Middle frontal gyrus (tissue), 1 donor: ENCODE data around the gene DEF6.
"Not testable (repeated sequence)": the region's sequence is repeated elsewhere in the genome, so short reads cannot be mapped to it uniquely, and the experiment has no call there.

Experiments
- DNase-seq: peaks from one replicate; pipeline ENCODE4 v3.0.0-alpha.2; 2015; ENCODE audit warnings: low spot score; ENCODE audit errors: extremely low spot score

The DEF6 gene

DNA sequence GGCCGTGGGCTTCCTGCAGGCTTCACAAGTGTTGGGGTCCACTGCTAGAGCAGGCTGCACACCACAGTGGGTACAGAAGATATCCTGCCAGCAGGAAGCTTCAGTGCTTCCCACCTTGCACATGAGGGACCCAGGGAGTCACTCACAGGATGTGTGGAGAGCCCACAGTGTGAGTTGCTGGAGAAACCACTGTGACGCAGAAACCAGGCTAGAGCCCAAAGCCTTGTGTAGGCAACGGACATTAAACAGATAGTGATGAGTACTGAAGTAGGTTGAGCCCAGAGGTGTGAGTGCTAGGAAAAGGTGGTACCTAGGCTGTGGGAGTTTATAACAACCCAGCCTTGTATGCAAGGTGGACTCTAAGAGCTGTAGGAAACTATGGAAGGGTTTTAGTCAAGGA lies 18.9 kb upstream of the DEF6 start:
- DNase-seq = no peak

DNA sequence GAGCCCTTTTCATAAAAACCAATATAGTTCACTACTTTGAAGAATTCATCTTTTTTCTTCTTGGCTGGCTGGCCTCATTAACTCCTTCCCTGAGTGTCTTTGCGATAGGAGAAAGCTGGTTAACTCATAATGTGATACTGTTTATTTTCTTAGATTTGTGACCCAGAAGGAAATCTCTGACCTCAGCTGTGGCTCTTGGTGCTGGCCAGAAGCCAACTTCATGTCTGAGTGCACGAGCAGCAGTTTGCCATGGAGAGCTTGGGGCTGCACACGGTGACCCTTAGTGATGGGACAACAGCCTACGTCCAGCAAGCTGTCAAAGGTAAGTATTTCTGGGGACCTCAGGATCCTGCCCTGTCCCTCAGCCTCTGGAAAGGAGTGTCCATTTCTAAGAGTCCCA lies 16.7 kb upstream of the DEF6 start:
- DNase-seq = no peak

DNA sequence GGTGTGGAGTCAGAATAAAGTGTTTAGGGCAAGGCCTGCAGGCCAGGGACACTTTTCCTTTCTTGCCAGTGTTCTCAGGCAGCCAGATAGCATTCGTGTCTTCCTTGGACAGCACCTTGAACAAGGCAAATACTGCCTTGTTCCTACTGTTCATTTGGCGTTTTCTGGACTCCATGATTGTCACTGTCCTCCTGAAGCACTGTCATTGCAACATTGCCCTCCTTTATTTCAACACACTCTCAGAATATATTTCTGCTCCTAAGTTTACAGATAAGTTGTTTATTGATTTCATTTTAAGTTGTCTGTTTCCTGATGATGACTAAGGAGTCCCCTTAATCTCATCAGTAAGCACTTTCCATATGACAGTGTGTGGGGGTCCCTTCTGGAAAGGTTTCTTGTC lies 15.1 kb upstream of the DEF6 start:
- no peak for DNase-seq

DNA sequence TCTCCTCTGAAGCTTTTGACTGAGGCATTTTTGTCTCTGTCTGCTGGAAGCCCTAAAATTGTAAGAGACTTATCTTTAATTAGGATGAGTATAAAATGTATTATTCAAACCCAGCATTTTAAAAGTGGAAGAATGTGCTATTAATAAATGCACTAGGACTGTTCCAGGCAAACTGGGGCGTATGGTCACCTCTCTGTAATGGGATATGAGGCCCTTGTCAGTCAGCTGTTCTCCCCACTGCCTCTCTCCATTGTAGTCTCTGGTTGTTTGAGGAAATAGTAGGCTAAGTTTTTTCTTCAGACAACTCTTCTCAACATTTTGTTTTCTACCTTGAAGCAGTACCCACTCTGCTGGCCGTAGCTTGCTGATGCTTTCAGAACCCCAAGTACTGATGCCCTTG lies 14.3 kb upstream of the DEF6 start:
- DNase-seq = no peak

DNA sequence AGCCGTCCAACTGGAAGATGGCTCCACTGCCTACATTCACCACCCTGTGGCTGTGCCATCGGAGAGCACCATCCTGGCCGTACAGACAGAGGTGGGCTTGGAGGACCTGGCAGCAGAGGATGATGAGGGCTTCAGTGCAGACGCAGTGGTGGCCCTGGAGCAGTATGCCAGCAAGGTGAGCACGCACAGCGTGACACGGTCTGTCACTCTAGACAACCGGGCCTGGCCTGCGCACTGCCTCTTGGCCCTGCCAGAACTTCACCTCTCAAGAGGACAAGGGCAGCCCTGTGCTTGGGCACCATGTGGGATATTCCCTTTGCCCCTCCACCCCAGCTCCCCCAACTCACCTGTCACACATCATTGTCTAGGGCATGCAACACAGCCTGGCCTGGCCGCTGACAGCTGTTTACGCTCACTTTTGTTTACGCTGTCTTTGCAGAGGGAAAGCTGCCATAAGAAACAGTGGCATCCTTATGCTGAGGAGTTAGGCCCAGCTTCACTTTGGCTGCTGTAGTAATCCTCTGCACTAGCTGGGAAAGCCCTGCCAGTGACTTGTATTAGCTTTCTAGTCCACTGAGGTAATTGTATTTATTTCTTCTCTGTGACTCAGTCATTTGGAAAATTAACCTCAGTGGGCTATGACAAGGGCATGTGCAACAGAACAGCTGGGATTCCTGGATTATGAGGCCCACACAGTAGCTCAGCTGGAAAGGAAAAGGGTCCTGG lies 9.8 kb upstream of the DEF6 start:
- no peak for DNase-seq

DNA sequence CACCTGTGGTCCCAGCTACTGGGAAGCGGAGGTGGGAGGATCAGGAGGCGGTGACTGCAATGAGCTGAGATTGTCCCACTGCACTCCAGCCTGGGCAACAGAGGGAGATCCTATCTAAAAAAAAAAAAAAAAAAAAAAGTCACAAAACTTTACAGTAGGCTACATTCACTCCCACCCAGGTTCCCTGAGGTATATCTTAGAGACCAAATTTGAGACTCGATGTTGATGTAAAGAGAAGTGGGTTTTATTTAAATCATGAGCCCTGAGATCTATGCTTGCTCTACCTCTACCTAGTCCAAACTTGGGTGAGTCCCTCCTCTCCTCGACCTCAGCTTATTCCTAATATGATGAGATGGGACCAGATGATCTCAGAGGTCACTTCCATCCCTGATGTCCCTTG lies 8.8 kb upstream of the DEF6 start:
- no peak for DNase-seq

DNA sequence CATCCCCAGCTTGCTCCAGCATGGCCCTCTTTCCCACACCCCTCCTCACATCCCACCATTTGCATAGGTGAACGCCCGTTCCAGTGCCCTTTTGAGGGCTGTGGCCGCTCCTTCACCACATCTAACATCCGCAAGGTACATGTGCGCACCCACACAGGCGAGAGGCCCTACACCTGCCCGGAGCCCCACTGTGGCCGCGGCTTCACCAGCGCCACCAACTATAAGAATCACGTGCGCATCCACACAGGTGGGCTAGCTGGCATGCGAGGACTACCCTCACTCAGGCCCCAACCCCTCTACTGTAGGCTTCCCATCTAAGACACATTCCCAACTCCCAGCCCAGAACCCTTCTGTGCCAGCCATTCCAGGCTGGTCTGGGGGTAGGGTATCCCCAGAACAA lies 6.1 kb upstream of the DEF6 start:
- no peak for DNase-seq

DNA sequence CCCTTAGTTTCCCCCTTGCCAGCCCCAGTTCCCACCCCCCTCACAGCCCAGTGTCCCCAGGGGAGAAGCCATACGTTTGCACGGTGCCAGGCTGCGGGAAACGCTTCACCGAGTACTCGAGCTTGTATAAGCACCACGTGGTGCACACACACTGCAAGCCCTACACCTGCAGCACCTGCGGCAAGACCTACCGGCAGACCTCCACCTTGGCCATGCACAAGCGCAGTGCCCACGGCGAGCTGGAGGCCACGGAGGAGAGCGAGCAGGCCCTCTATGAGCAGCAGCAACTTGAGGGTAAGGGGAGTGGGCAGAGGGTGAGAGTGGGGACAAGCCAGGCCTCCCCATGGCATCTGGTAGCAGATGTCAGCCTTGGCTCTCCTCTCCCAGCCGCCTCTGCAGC lies 5.1 kb upstream of the DEF6 start:
- DNase-seq = no peak

DNA sequence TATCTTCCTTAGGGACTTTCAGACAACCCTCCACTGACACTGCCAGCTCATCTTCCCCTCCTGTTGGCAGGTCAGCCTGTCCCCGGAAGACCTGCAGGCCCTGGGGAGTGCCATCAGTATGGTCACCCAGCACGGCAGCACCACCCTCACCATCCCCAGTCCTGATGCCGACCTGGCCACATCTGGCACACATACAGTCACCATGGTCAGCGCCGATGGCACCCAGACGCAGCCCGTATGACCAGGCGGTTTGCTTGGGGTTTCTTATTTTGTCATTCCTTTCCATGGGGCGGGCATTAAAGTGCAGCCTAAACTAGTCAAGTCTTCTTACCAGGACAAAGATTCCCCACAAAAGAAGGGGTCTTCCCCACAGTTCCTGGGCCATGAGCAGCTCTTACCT lies 3.9 kb upstream of the DEF6 start:
- DNase-seq = no peak

DNA sequence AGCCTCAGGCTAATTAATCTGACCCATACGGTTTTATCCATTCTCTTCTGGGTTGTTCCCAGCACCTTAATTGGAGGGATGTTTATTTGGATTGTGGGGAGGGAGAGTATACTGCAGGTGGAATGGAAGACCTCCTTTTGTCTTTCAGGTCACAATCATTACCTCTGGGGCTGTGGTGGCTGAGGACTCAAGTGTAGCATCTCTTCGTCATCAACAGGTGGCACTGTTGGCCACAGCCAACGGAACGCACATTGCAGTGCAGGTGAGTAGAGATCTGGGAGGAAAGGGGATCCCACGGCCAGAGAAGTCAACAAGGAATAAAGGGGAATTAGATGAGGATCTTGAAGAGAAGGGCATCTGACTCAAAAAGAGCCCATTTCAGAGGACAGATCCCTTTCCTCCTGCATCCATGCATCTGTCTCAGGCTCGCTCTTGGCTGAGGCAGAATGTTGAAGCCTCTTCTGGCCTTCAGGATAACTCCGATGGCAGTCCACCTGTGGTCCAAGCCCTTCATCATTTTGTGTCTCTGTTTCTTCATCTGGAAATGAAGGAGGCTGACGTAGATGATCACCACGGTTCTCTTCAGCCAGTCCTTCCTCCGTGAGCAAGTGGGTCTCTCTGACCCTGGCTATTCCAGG lies 3.2 kb upstream of the DEF6 start:
- no peak for DNase-seq

DNA sequence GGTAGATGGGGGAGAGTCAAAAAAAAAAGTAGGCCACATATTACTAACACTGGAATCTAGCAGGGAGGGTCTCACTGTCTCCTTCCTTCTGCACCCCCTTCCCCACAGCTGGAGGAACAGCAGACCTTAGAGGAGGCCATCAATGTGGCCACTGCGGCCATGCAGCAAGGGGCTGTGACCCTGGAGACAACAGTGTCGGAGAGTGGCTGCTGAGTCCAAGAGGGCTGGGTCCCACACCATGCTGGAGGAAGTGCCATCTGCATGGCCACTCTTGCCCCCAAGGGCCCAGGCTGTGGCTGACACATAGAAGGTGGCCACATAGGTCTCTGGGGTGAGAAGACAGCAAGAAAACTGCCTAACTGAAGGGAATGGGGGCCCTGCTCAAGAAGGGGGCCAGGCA lies 2.6 kb upstream of the DEF6 start:
- no peak for DNase-seq

DNA sequence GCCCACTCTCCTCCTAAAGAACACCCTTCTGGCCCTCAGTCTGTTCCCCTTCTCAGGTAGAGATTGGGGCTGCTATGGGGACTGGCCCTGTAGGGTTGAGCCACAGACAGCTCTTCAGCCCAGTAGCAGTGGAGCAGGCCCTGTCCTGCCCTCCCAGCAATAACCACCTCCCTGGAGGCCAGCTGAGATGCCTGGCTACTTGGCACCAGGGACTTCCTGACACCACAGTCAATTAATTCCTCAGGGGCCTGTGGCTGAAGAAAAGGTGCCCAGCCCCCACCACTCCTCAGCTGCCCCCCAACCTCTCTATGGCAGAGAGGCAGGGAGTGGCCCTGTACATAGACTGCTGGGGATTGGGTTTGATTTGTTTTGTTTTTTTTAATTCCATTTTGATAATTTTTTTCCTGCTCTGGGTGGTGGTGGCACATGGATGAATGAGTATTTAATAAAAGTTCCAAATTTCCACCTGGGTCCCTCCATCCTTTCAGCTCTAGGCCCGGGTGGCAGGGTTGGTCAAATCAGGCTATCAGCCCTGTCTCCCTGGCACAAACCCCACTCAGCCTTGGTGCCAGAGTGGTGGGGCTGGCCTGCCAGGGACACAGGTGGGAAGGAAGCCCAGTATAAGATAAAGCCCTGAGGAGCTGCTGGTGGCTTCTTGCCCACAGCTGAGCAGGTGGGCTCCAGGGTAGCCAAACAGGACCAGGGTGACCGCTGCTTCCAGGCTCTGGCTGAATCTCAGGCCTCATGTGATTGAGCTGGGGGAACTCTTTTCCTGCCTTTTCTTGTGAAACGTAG lies 1.9 kb upstream of the DEF6 start:
- DNase-seq = no peak

DNA sequence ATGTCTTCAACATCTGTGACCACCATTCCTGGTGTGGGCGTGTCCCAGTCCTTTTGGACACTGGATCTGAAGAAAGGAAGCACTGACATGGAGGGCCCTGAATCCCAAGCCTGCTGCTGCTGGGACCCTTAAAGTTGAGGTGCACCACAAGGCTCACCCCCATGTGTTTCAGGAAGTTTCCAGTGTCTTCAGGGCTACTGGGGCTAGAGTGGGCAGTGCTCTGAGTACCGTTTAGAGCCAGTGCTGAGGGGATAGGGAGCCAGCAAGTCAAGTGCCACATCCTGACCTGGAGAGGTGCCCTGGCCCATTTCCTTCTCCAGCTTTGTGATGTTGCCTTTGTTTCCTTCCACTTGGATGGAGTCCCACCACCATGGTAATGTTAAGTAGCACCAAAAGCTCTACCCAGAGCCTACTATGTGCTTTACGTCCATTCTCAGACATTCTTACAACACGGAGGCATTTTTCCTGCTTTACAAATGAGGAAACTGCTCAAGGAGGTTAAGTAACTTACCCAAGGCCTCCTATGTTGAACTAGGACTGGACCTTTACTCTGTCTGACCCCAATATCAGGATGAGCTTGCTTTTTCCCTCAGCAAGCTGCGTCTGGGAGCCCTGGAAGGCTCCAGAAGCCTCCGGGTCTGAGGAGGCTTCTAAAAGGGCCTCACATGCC lies 552 bp upstream of the DEF6 start:
- DNase-seq = no peak

DNA sequence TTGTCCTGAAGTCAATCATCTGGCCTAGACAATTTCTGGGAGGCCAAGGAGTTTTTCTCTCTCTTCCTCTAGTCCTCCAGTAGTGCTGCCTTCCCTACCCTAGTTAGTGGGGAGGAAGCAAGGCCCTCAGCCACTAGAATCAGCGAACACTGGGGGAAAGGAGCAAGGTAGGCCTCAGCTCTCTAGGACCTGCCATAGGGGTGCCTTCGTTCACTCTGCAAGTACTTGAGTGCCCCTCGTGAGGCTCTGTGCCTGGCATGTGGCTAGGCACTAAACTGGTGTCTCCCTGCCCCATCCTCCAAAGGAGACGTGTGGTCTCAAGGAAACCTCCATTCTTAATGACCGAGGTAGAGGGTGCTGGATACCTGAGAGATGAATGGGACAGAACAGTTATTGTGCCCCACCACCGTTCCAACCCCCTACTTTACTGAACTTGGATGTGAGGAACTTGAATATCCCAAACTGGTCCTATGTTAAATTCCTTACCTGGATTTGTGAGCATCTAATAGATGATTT lies 1.1 kb downstream of the DEF6 start:
- no peak for DNase-seq

DNA sequence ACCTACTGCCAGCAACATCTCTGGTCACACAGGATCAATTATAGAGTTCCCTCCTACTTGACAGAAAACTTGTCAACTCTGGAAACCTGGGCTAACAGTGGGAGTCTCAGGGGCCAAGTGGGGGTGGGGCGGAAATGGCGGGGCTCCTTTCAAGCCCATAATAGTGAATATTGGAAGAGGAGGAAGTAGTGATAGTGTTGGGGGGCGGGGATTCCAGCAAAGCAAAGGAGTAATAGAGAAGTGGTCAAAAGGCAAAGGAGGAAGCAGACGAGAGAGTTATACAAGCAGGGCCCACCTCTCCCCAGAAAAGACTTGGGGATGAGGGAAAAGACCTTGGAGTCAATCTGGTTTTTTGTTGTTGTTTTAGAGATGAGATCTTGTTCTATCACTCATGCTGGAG lies 2.1 kb downstream of the DEF6 start:
- DNase-seq = no peak

DNA sequence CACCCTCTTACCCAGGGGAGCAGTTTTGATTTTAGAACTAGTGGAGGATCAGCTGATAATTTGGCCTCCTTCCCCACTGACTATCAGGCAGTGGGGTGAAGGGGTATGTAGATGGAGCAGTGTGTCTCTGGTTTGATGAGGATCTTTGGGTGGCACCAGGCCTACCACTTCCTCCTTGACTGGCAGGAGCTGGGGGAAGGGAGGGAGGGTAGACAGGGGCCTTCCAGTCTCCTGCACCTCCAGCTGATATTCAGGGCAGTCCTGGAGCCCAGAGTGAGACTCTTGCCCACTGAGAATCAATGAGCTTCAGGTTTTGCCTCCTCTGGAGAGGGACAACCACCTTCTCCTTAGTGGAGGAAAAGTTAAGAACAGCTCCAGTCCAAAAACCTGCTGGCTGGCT lies 3.2 kb downstream of the DEF6 start:
- no peak for DNase-seq

DNA sequence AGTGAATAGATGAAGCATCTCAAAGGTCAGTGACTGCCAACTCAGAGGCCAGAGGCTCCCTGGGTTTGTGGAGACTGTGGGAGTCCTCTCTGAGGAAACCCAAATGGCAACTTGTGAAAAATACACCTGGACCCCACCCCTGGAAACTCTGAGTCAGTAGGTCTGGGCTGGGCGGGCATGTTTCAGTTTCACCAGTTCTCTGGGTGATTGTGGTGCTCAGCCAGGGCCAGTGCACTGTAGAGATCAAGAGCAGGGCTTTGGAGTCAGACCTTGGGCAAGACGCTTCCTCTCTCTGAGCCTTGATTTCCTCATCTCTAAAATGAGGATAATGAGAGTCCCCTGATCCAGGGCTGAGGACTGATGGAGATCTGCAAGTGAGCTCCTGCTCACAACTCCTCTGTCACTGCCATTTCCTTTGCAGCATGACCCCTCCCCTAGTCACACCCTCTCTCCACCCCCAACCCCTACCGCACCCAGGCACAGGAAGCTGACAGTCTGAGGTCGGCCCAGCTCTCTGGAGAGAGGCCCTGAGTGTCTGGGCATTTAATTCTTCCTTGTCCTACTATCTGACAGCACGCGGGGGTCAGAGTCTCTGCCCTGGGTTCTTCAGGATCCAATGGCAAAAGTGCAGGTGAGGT lies 5.1 kb downstream of the DEF6 start:
- DNase-seq = no peak

DNA sequence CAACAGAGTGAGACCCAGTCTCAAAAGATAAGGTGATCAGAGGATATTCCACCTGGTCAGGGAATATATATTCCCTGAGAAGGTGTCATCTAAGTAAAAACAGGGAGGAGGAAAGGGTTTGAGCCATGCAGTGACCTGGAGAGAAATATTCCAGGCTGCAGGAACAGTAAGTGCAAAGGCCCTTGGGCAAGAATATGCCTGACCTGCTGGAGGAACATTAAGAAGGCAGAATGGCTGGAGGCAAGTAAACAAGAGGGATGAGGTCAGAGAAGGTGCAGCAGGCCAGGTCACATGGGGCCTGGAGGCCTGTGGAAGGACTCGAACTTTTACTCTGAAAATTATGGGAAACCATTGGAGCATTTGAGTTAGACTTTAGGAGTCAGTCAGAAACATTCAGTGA lies 6.7 kb downstream of the DEF6 start:
- DNase-seq = no peak

DNA sequence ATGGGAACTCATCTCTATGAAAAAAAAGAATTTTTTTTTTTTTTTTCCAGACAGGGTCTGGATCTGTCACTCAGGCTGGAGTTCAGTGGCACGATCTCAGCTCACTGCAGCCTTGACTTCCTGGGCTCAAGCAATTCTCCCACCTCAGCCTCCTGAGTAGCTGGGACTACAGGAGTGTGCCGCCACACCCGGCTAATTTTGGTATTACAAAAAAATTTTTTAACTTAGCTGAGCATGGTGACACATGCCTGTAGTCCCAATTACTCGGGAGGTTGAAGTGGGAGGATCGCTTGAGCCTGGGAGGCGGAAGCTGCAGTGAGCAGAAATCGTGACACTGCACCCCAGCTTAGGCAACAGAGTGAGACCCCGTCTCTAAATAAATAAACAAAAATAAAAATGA lies 7.5 kb downstream of the DEF6 start:
- no peak for DNase-seq

DNA sequence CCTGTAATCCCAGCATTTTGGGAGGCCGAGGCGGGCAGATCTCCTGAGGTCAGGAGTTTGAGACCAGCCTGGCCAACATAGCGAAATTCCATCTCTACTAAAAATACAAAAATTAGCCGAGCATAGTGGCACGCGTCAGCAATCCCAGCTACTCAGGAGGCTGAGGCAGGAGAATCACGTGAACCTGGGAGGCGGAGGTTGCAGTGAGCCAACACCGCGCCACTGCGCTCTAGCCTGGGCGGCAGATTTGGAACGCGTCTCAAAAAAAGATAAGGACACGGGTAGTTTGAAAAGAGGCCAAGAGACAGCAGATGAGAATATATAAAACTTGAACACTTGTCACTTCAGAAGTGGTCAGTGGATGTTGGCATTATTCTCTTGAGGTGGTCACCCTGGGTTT lies 9.5 kb downstream of the DEF6 start:
- DNase-seq = not testable (repeated sequence)

DNA sequence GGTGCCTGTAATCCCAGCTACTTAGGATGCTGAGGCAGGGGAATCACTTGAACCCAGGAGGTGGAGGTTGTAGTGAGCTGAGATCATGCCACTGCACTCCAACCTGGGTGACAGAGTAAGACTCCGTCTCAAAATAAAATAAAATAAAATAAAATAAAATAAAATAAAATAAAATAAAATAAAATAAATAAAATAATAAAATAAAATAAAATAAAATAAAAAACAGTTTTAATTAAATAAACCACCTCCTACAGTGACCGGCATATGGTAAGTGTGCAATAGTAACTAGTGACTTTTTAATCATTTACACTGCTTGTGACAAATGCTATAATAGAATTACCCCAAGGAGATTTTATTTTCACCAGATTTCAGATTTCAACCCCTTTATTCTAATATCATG lies 10.9 kb downstream of the DEF6 start:
- DNase-seq = not testable (repeated sequence)
